Neural cell (in vitro differentiated cells): ENCODE measurements around the gene CLBA1. TPM values are rescaled to one million over a fixed set of nuclear protein-coding genes. Genes with fewer than 3 reads are reported as not detected.
A peak's percentile ranks its signal among the peaks of the same experiment; 100 is the strongest.

ENCODE experiments used
- H2AFZ ChIP-seq: fragments of 200-600, 300-800 bp; sonication (generic), shearing (Covaris generic); 2 replicates; pipeline ENCODE4 v1.6.0; 2014; ENCODE audit warnings: low read depth, mild to moderate bottlenecking, antibody characterized with exemption, low read length, moderate library complexity
- H3F3A ChIP-seq: fragments of 200-600 bp; shearing (Covaris generic); 2 replicates; pipeline ENCODE4 v1.6.1; 2016; ENCODE audit warnings: mild to moderate bottlenecking, moderate library complexity, mixed read lengths, antibody characterized with exemption, low read length; ENCODE audit not compliant: insufficient read depth, poor library complexity, severe bottlenecking
- H3K27ac ChIP-seq: fragments of 200-600, 300-800 bp; sonication (generic), shearing (Covaris generic); 2 replicates; pipeline ENCODE4 v1.5.1; 2014; ENCODE audit warnings: mild to moderate bottlenecking, low read length, moderate library complexity
- H3K27me3 ChIP-seq: fragments of 300-800, 200-600 bp; sonication (generic), shearing (Covaris generic); 2 replicates; pipeline ENCODE4 v1.6.0; 2014; ENCODE audit warnings: mild to moderate bottlenecking, low read depth, low read length, moderate library complexity; ENCODE audit not compliant: insufficient read depth
- H3K36me3 ChIP-seq: fragments of 300-800, 200-600 bp; sonication (generic), shearing (Covaris generic); 2 replicates; pipeline ENCODE4 v1.5.1; 2014; ENCODE audit warnings: mild to moderate bottlenecking, antibody characterized with exemption, low read length, moderate library complexity; ENCODE audit not compliant: insufficient read depth
- H3K4me2 ChIP-seq: fragments of 300-800, 200-600 bp; sonication (generic), shearing (Covaris generic); 2 replicates; pipeline ENCODE4 v1.6.0; 2014; ENCODE audit warnings: mild to moderate bottlenecking, low read length
- H3K4me3 ChIP-seq: fragments of 300-800, 200-600 bp; sonication (generic), shearing (Covaris generic); 2 replicates; pipeline ENCODE4 v1.5.1; 2014; ENCODE audit warnings: mild to moderate bottlenecking, low read length, moderate library complexity
- H3K79me2 ChIP-seq: fragments of 200-600 bp; shearing (Covaris generic); replicated peaks from 2 replicates; pipeline ENCODE4 v1.6.0; 2014; ENCODE audit warnings: mild to moderate bottlenecking, low read length, moderate library complexity; ENCODE audit not compliant: insufficient read depth
- H3K9ac ChIP-seq: fragments of 300-800, 200-600 bp; sonication (generic), shearing (Covaris generic); 2 replicates; pipeline ENCODE4 v1.6.1; 2016; ENCODE audit warnings: mild to moderate bottlenecking, low read length, mixed read lengths
- H3K9me2 ChIP-seq: fragments of 200-600 bp; shearing (Covaris generic); 2 replicates; pipeline ENCODE4 v1.6.1; 2016; ENCODE audit warnings: mild to moderate bottlenecking, low read length, mixed read lengths; ENCODE audit not compliant: insufficient read depth
- H3K9me3 ChIP-seq: fragments of 200-600, 300-800 bp; sonication (generic), shearing (Covaris generic); 2 replicates; pipeline ENCODE4 v1.6.1; 2016; ENCODE audit warnings: mild to moderate bottlenecking, mixed run types, low read length, moderate library complexity, mixed read lengths
- H4K20me1 ChIP-seq: fragments of 200-600 bp; shearing (Covaris generic); 2 replicates; pipeline ENCODE4 v1.6.1; 2016; ENCODE audit warnings: mild to moderate bottlenecking, mixed run types; ENCODE audit not compliant: insufficient read depth
- CTCF ChIP-seq: fragments of 450-650 bp; IDR thresholded peaks from 2 replicates; pipeline ENCODE4 v1.5.1; 2014; ENCODE audit warnings: antibody characterized with exemption, mild to moderate bottlenecking, moderate library complexity; ENCODE audit not compliant: poor library complexity, severe bottlenecking
- EP300 ChIP-seq: fragments of 450-650 bp; conservative IDR thresholded peaks from 2 replicates; pipeline ENCODE4 v1.6.1; 2014; ENCODE audit warnings: antibody characterized with exemption, mild to moderate bottlenecking, moderate library complexity; ENCODE audit not compliant: poor library complexity, severe bottlenecking
- EZH2 ChIP-seq: fragments of 200-600, 300-800 bp; shearing (Covaris generic), sonication (generic); IDR thresholded peaks from 2 replicates; pipeline ENCODE4 v1.6.1; 2014; ENCODE audit warnings: antibody characterized with exemption, low read length, borderline replicate concordance, mild to moderate bottlenecking; ENCODE audit not compliant: insufficient read depth, poor library complexity, severe bottlenecking
- MXI1 ChIP-seq: fragments of 450-650 bp; conservative IDR thresholded peaks from 2 replicates; pipeline ENCODE4 v1.6.1; 2014; ENCODE audit warnings: antibody characterized with exemption, mild to moderate bottlenecking; ENCODE audit not compliant: poor library complexity, severe bottlenecking
- POLR2AphosphoS5 ChIP-seq: IDR thresholded peaks from 2 replicates; pipeline ENCODE4 v1.6.1; 2012
- RAD21 ChIP-seq: fragments of 450-650 bp; conservative IDR thresholded peaks from 2 replicates; pipeline ENCODE4 v1.6.1; 2014; ENCODE audit warnings: antibody characterized with exemption, mild to moderate bottlenecking, moderate library complexity
- TAF1 ChIP-seq: IDR thresholded peaks from 2 replicates; pipeline ENCODE4 v1.6.1; 2012; ENCODE audit warnings: low read depth
- polyA plus RNA-seq: library from polyadenylated mRNA; depleted of rRNA; stranded (reverse); fragments of >200 nt; gene quantifications from 2 replicates; pipeline ENCODE4 v1.2.3, GENCODE V29; 2014
- TF ChIP-seq, protein P1 (sequence below): IDR thresholded peaks from 2 replicates; pipeline ENCODE4 v1.6.1; 2012; ENCODE audit warnings: borderline replicate concordance

The CLBA1 gene
- polyA plus RNA-seq, 1 donor from 2014 or later = 27.8 TPM

DNA sequence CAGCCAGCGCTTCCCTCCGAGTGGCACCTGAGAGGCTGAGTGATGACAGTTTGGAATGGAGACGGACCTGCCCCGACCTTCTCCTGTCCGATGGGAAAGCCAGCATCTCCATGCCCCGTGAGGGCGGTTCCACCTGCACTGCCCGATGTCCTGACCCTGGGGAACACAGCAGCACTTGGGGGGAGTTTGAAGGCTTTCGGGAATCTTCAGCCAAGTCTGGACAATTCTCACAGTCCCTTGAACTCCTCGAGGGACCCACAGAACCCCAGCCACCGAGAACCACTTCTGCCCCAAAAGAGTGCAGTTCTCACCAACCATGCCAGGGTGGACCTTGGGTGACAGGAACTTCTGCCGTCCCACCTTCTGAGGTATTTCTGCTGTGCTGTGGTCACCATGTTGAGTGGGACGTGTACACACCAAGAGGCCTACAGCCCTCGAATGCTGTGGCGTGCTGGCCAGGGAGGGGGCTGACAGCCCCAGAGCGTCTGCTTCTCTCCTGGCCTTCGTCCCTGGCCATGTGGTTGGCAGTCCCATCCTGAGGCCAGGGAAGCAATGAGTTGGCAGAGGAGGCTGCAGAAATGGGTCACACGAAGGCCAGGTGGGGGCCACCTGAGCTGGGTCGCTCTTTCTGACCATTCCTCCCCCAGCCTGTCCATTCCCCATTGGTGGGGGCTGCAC, 1.0 kb downstream of the CLBA1 start:
- H3K4me3 ChIP-seq = peak overlapping the region; percentile 95
- H2AFZ ChIP-seq = no peak overlapping the region
- H3K36me3 ChIP-seq = no peaks in the 10 kb centered on the region
- H3K79me2 ChIP-seq = no peaks in the 10 kb centered on the region
- H3K9me2 ChIP-seq = no peaks in the 10 kb centered on the region
- no peaks in the 10 kb centered on the region for H4K20me1 ChIP-seq
- no peaks in the 10 kb centered on the region for H3F3A ChIP-seq
- H3K9ac ChIP-seq = peak overlapping the region; percentile 80
- TF ChIP-seq TAF1 (no peak), EZH2 (no peak), MXI1 (no peak), EP300 (no peak), POLR2AphosphoS5 (no peak), CTCF (no peak)
- TF ChIP-seq, protein P1, sequence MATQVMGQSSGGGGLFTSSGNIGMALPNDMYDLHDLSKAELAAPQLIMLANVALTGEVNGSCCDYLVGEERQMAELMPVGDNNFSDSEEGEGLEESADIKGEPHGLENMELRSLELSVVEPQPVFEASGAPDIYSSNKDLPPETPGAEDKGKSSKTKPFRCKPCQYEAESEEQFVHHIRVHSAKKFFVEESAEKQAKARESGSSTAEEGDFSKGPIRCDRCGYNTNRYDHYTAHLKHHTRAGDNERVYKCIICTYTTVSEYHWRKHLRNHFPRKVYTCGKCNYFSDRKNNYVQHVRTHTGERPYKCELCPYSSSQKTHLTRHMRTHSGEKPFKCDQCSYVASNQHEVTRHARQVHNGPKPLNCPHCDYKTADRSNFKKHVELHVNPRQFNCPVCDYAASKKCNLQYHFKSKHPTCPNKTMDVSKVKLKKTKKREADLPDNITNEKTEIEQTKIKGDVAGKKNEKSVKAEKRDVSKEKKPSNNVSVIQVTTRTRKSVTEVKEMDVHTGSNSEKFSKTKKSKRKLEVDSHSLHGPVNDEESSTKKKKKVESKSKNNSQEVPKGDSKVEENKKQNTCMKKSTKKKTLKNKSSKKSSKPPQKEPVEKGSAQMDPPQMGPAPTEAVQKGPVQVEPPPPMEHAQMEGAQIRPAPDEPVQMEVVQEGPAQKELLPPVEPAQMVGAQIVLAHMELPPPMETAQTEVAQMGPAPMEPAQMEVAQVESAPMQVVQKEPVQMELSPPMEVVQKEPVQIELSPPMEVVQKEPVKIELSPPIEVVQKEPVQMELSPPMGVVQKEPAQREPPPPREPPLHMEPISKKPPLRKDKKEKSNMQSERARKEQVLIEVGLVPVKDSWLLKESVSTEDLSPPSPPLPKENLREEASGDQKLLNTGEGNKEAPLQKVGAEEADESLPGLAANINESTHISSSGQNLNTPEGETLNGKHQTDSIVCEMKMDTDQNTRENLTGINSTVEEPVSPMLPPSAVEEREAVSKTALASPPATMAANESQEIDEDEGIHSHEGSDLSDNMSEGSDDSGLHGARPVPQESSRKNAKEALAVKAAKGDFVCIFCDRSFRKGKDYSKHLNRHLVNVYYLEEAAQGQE = no peak
- H3K9me3 ChIP-seq = no peaks in the 10 kb centered on the region
- no peak overlapping the region for H3K27ac ChIP-seq
- no peaks in the 10 kb centered on the region for H3K27me3 ChIP-seq
- H3K4me2 ChIP-seq = peak overlapping the region; percentile 59

- Histone ChIP-seq H3K4me3 (no peak overlapping the region), H3K36me3 (no peaks in the 10 kb centered on the region), H3K4me2 (no peak overlapping the region), H3K27me3 (no peaks in the 10 kb centered on the region), H3K9ac (no peak overlapping the region), H3K9me2 (no peaks in the 10 kb centered on the region), H2AFZ (no peak overlapping the region), H3F3A (no peaks in the 10 kb centered on the region), H4K20me1 (no peaks in the 10 kb centered on the region), H3K27ac (no peak overlapping the region), H3K9me3 (no peaks in the 10 kb centered on the region), H3K79me2 (no peaks in the 10 kb centered on the region)
- TF ChIP-seq RAD21 (no peak), CTCF (no peak), MXI1 (no peak), POLR2AphosphoS5 (no peak)
Observed at GRCh38 chr14:104989236-104989950, 3.8 kb downstream of the CLBA1 start.
